Stimulated activated CD4-positive, alpha-beta T cell treated with anti-CD3 and anti-CD28 coated beads, TNF-alpha, amount 100 ng/mL, for 1 hour (primary cell): ENCODE data around the gene USPL1.
"Not testable (repeated sequence)": the region's sequence is repeated elsewhere in the genome, so short reads cannot be mapped to it uniquely, and the experiment has no call there.

Experiments used
- DNase-seq, 3 donors: peaks; one replicate each; pipeline ENCODE4 v3.0.0-alpha.2; 2020; ENCODE audit warnings: low read depth in 3 of 3, low spot score in 1 of 3

USPL1 gene

GRCh38 chr13:30617315-30618185 lies at the start of gene USPL1:
TSS of gene USPL1 (plus strand) at chr13:30617920. CDS start at chr13:30621141, 3,221 bp downstream.
- DNase-seq, result peak; percentile 95 to 97 (median 97)

- DNase-seq, result no peak
These were observed 47.7 kb upstream of the USPL1 start for GRCh38 chr13:30569901-30570576.

GRCh38 chr13:30570691-30571090 lies 47.0 kb upstream of the USPL1 start:
- no peak for DNase-seq

- DNase-seq, result no peak
These were observed 44.9 kb upstream of the USPL1 start for GRCh38 chr13:30572859-30573275.

- DNase-seq, result peak in 2 of 3 donors; percentile 15 to 18
These were observed 41.2 kb upstream of the USPL1 start for GRCh38 chr13:30576528-30576927.

- DNase-seq, result no peak
These were observed 40.3 kb upstream of the USPL1 start for GRCh38 chr13:30577401-30577852.

GRCh38 chr13:30580852-30581502 lies 36.7 kb upstream of the USPL1 start:
- no peak for DNase-seq

- no peak for DNase-seq
These were observed 36.1 kb upstream of the USPL1 start for GRCh38 chr13:30581582-30581981.

- no peak for DNase-seq
These were observed 33.5 kb upstream of the USPL1 start for GRCh38 chr13:30584051-30584731.

GRCh38 chr13:30585748-30586262 lies 31.9 kb upstream of the USPL1 start:
- no peak for DNase-seq

GRCh38 chr13:30587231-30587630 lies 30.5 kb upstream of the USPL1 start:
- no peak for DNase-seq

GRCh38 chr13:30587739-30588138 lies 30.0 kb upstream of the USPL1 start:
- no peak for DNase-seq

- DNase-seq, result no peak
These were observed 24.7 kb upstream of the USPL1 start for GRCh38 chr13:30593001-30593400.

- DNase-seq, result no peak
These were observed 17.2 kb upstream of the USPL1 start for GRCh38 chr13:30600496-30600895.

- no peak for DNase-seq
These were observed 15.9 kb upstream of the USPL1 start for GRCh38 chr13:30601836-30602235.

GRCh38 chr13:30605052-30605451 lies 12.7 kb upstream of the USPL1 start:
- DNase-seq, result no peak

- not testable (repeated sequence) for DNase-seq
These were observed 10.5 kb upstream of the USPL1 start for GRCh38 chr13:30607186-30607585.

- DNase-seq, result peak in 2 of 3 donors; percentile 27 to 31
These were observed 9.8 kb upstream of the USPL1 start for GRCh38 chr13:30607908-30608307.

GRCh38 chr13:30608364-30608763 lies 9.4 kb upstream of the USPL1 start:
- DNase-seq, result no peak

GRCh38 chr13:30610311-30610710 lies 7.4 kb upstream of the USPL1 start:
- no peak for DNase-seq

GRCh38 chr13:30615481-30615865 lies 2.2 kb upstream of the USPL1 start:
- DNase-seq, result no peak
